Ectodermal cell (in vitro differentiated cells): ENCODE results near the gene PAN2.
A peak's percentile ranks its signal among the peaks of the same experiment; 100 is the strongest.

ENCODE experiments used
- H3K27ac ChIP-seq: 2 replicates; pipeline ENCODE4 v1.7.0; 2013; ENCODE audit warnings: mild to moderate bottlenecking, low read depth, low read length; ENCODE audit not compliant: insufficient read depth, poor library complexity, severe bottlenecking
- H3K27me3 ChIP-seq: 2 replicates; pipeline ENCODE4 v1.7.0; 2013; ENCODE audit warnings: mild to moderate bottlenecking, low read length; ENCODE audit not compliant: insufficient read depth, control insufficient read depth, poor library complexity, severe bottlenecking
- H3K36me3 ChIP-seq: one replicate; pipeline ENCODE4 v1.7.0; 2013; ENCODE audit warnings: low read length; ENCODE audit not compliant: control insufficient read depth, insufficient read depth
- H3K4me1 ChIP-seq: one replicate; pipeline ENCODE4 v1.7.0; 2013; ENCODE audit warnings: low read length; ENCODE audit not compliant: control insufficient read depth, insufficient read depth
- H3K4me3 ChIP-seq: 2 replicates; pipeline ENCODE4 v1.7.0; 2013; ENCODE audit warnings: low read depth, low read length, control low read depth; ENCODE audit not compliant: insufficient read depth
- H3K9me3 ChIP-seq: 2 replicates; pipeline ENCODE4 v1.7.0; 2013; ENCODE audit warnings: mild to moderate bottlenecking, low read length, moderate library complexity; ENCODE audit not compliant: control insufficient read depth
- WGBS, 2 experiments: methylation state at CpG; one replicate each; pipeline ENCODE4 v1.1.7; 2013; ENCODE audit warnings: missing lambda C conversion rate in 2 of 2; 5-methylcytosine and 5-hydroxymethylcytosine counted together

The PAN2 gene

DNA sequence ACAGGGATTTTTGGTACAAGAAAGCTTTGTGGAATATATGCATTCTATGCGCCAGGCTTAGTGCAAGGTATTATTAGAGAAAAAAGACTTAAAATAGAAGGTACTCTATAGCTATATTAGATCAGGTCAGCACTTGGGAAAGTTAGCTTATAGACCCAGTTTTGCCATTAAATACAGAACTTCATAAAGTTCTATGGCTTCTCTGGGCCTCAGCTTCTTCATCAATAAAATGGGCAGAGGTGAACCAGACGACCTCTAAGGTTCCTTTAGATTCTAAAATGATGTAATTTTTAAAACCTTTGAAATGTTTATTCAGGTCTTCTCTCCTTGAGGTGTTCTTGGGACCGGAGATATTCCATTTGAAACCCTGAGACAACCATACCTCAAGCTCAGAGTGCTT lies 25.1 kb downstream of the PAN2 start:
- Histone ChIP-seq H3K4me1 (no peaks in the 10 kb centered on the region), H3K27ac (no peak overlapping the region), H3K9me3 (no peaks in the 10 kb centered on the region), H3K36me3 (peaks cover 20% of the 10 kb centered on the region), H3K27me3 (no peaks in the 10 kb centered on the region), H3K4me3 (no peak overlapping the region)
- 94 to 96% methylated on average over 3 of the region's 3 CpGs for WGBS, 2 experiments

DNA sequence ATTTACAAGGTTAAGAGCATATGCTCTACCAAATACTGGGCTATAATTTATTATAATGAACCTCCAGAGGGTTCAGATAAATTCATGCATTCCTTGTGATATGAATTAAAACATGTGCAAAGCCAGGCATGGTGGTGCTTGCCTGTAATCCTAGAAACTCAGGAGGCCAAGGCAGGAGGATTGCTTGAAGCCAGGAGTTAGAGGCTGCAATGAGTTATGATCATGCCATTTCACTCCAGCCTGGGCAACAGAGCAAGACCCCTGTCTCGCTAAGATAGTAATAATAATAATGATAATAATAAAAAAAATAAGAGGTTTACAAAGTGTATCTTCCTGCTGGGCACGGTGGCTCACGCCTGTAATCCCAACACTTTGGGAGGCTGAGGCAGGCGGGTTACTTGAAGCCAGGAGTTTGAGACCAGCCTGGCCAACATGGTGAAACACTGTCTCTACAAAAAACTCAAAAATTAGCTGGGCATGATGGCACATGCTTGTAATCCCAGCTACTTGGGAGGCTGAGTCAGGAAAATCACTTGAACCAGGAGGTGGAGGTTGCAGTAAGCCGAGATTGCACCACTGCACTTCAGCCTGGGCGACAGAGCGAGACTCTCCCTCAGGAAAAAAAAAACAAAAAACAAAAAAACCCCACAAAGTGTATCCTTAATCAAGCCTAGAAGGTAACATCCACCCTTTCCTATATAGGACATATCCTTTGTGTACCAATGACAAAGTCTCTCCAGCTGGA lies 26.4 kb downstream of the PAN2 start:
- Histone ChIP-seq H3K27ac (no peak overlapping the region), H3K36me3 (peaks cover 20% of the 10 kb centered on the region), H3K4me1 (no peaks in the 10 kb centered on the region), H3K4me3 (no peak overlapping the region), H3K27me3 (no peaks in the 10 kb centered on the region), H3K9me3 (no peaks in the 10 kb centered on the region)
- 94 to 96% methylated on average over 6 of the region's 7 CpGs for WGBS, 2 experiments

DNA sequence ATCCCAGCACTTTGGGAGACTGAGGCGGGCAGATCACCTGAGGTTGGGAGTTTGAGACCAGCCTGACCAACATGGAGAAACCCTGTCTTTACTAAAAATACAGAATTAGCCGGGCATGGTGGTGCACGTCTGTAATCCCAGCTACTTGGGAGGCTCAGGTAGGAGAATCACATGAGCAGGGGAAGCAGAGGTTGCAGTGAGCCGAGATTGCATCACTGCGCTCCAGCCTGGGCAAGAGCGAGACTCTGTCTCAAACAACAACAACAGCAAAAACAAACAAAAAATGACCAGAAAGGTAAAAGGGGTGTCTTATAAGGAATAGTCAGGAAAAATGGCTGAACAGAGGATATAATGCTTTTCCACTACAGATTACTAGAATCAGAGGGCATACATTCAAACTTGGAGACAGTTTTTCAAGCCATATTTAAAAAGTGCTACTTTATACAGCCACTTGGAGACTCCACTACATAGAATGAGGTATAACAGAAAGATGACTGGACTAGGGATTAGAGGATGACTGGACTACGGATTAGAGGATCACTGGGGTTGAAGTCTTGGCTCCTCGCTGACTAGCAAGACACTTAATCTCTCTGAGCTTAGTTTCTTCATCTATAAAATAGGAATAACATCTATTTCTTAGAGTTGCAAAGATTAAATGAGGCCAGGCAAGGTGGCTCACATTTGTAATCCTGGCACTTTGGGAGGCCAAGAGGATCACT lies 28.8 kb downstream of the PAN2 start:
- no peaks in the 10 kb centered on the region for H3K4me1 ChIP-seq
- WGBS, 2 experiments: 92 to 93% methylated on average over 7 to 8 of the region's 8 CpGs
- H3K27ac ChIP-seq: no peak overlapping the region
- H3K27me3 ChIP-seq: no peaks in the 10 kb centered on the region
- H3K36me3 ChIP-seq: peaks cover 17% of the 10 kb centered on the region
- no peak overlapping the region for H3K4me3 ChIP-seq
- H3K9me3 ChIP-seq: no peaks in the 10 kb centered on the region

DNA sequence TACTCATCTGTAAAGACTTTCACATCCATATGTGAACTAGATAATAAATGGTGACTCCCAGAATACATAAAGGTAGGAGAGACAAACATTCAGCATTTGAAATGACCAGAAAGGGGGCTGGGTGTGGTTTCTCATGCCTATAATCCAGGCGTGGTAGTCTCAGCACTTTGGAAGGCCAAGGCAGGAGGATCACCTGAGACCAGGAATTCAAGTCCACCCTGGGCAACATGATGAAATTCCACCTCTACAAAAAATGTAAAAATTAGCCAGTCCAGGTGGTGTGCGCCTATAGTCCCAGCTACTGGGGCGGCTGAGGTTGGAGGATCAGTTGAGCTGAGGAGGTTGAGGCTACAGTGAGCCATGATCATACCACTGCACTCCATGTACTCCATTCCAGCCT lies 29.5 kb downstream of the PAN2 start:
- peaks cover 17% of the 10 kb centered on the region for H3K36me3 ChIP-seq
- no peak overlapping the region for H3K27ac ChIP-seq
- H3K27me3 ChIP-seq: no peaks in the 10 kb centered on the region
- WGBS, 2 experiments: 93% methylated on average over 3 of the region's 3 CpGs
- no peak overlapping the region for H3K4me3 ChIP-seq
- H3K9me3 ChIP-seq: no peaks in the 10 kb centered on the region
- H3K4me1 ChIP-seq: no peaks in the 10 kb centered on the region

DNA sequence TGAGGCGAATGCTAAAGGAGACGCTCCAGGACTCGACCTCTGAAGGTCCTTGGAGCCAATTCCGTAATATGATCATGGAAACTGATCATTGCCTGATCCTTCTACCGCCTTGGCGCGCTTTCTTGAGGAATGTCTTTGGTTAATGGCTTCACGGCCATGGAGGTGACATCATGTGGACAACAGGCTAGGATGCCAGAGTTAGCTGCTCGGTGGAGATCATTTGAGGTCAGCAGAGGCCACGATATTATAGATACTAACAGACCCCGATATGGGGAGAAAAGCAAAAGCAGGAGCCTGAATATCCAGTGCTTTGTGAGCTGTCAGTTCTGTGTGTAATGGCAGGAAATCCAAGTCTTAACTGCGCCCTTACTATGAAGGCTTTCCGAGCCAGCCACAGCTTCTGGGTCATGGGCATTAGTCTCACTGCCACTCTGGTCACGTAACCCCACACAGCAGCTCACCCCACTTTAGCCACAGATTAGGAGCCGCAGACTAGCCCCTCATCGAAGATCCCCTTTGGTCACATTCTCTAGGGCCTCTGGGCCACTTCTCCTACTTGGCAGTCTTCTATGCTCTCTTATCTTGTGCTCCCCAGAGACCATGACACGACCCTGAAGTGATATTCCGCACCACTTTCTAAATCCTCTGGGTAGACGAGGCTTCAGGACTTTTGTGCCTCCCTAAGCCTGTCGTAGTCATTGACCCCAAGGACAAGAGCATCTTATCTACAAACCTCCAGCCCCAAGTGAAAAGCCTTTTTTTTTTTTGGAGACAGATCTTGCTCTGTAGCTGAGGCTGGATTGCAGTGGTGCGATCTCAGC lies 32.9 kb downstream of the PAN2 start:
- no peaks in the 10 kb centered on the region for H3K27me3 ChIP-seq
- H3K4me3 ChIP-seq: peak overlapping the region; percentile 26
- H3K36me3 ChIP-seq: peaks cover 4% of the 10 kb centered on the region
- 69 to 71% methylated on average over 21 of the region's 21 CpGs for WGBS, 2 experiments
- H3K27ac ChIP-seq: no peak overlapping the region
- no peaks in the 10 kb centered on the region for H3K9me3 ChIP-seq
- H3K4me1 ChIP-seq: peaks cover 4% of the 10 kb centered on the region

DNA sequence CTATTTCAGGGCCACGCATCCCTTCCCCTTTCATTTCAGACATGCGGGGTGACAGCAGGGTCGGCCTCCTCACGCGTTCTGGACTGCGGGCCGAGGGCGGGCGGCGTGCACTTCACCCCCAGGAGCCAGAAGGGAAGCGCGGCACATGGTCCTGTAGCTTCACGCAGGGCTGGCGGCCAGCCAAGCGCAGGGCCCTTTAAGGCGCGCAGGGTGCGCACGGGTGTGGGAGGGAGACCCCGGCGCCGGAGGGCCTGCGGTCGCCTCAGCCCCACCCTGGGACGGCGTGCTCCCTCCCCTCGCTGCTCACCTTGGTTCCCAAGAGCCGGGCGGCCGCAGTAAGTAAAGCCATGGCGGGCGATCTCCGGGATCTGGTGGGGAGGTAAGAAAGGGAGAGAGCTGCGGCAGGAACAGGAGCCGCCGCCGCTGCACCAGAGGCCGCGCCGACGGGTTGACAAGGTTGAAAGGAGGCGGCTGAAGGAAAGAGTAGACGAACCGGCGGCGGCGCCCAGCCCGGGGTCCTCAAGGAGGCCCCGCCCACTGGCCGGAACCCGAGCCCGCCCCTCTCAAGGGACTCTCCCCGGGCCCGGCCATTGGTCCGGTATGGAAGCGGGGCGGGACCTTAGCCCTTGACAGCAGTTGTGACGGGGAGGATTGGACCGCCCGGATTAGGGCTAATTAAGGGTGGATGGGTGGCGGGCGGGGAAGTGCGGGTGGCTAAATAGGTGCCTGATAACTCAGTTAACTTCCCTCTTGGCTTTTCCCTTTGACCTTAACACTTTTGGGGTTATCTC lies 33.8 kb downstream of the PAN2 start, which contains the start of gene CS:
Gene CS, minus strand, starts transcription at position 478 of the 791 bp plus-strand sequence. Its CDS starts 129 bp downstream, at position 349.
- H3K27ac ChIP-seq: peak within 1 kb of the TSS; percentile 78
- WGBS, 2 experiments: 0% methylated on average over 63 of the region's 63 CpGs
- no peaks in the 10 kb centered on the region for H3K27me3 ChIP-seq
- H3K4me1 ChIP-seq: peaks cover 4% of the 10 kb centered on the region
- H3K4me3 ChIP-seq: peak within 1 kb of the TSS; percentile 96
- peaks cover 4% of the 10 kb centered on the region for H3K36me3 ChIP-seq
- no peaks in the 10 kb centered on the region for H3K9me3 ChIP-seq

DNA sequence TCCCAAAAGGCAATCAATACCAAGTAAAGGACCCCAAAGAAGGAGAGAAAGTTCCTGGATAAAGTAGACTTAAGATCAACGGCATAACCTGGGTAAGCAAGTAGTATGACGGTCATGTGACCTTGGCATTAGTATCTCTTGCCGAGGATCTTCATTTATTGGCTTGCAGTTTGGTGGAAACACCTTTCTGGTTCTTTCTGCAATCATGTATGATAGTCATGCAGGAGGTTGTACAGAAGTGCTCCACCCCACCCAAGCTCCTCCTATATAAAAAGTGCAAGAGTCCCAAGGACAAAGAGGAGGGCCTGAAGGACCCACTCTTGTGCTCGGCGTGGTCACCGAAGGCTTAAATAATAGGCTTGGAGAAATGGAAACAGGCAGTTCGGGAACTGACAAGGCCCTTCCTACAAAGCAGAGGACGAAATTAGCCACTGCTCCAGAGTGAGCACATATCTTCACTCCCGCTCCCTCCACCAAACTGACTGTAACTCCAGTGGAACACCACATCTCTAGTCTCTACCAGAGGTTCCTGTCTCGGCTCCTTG lies 34.4 kb downstream of the PAN2 start:
- peak overlapping the region; percentile 78 for H3K27ac ChIP-seq
- peaks cover 4% of the 10 kb centered on the region for H3K36me3 ChIP-seq
- no peaks in the 10 kb centered on the region for H3K9me3 ChIP-seq
- no peaks in the 10 kb centered on the region for H3K27me3 ChIP-seq
- H3K4me1 ChIP-seq: peaks cover 4% of the 10 kb centered on the region
- 13% methylated on average over 10 of the region's 10 CpGs for WGBS, 2 experiments
- H3K4me3 ChIP-seq: peak overlapping the region; percentile 96

DNA sequence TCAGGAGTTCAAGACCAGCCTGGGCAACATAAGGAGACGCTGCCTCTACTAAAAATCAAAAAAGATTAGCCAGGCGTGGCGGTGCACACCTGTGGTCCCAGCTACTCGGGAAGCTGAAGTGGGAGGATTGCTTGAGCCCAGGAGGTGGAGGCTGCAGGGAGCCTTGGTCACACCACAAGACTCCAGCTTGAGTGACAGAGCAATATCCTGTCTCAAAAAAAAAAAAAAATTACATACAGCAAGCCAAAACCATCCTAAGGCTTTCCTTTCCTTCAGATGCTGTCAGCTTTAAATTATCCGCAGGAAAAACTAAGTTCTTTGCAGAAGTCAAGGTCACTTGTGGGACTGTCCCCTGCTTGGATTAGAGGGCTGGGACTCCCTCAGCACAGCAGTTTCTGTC lies 35.0 kb downstream of the PAN2 start:
- no peaks in the 10 kb centered on the region for H3K27me3 ChIP-seq
- peak overlapping the region; percentile 96 for H3K4me3 ChIP-seq
- 93% methylated on average over 5 of the region's 5 CpGs for WGBS, 2 experiments
- peaks cover 4% of the 10 kb centered on the region for H3K36me3 ChIP-seq
- no peaks in the 10 kb centered on the region for H3K9me3 ChIP-seq
- H3K4me1 ChIP-seq: peaks cover 4% of the 10 kb centered on the region
- no peak overlapping the region for H3K27ac ChIP-seq

DNA sequence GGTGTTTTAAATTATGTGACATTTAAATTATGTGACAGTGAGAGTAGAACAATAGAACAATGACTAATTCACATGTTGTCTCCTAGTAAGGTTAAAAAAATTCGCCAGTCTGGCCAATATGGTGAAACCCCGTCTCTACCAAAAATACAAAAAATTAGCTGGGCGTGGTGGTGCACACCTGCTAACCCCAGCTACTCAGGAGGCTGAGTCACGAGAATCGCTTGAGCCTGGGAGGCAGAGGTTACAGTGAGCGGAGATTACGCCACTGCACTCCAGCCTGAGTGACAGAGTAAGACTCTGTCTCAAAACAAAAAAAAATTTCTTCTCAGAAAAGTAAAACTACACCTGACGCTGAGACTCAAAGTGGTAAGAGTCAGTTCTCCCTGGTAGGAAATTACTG lies 36.4 kb downstream of the PAN2 start:
- H3K27me3 ChIP-seq: no peaks in the 10 kb centered on the region
- no peak overlapping the region for H3K4me3 ChIP-seq
- H3K36me3 ChIP-seq: peaks cover 4% of the 10 kb centered on the region
- 96 to 97% methylated on average over 8 of the region's 8 CpGs for WGBS, 2 experiments
- H3K9me3 ChIP-seq: no peaks in the 10 kb centered on the region
- peaks cover 4% of the 10 kb centered on the region for H3K4me1 ChIP-seq
- H3K27ac ChIP-seq: no peak overlapping the region
